ENCODE data around the gene INPP5F. TPM values are rescaled to one million over a fixed set of nuclear protein-coding genes. Genes with fewer than 3 reads are reported as not detected.

Gene INPP5F
- total and polyA plus RNA-seq, 2 experiments from 2014 or later, result 41.4 to 86.0 TPM

DNA sequence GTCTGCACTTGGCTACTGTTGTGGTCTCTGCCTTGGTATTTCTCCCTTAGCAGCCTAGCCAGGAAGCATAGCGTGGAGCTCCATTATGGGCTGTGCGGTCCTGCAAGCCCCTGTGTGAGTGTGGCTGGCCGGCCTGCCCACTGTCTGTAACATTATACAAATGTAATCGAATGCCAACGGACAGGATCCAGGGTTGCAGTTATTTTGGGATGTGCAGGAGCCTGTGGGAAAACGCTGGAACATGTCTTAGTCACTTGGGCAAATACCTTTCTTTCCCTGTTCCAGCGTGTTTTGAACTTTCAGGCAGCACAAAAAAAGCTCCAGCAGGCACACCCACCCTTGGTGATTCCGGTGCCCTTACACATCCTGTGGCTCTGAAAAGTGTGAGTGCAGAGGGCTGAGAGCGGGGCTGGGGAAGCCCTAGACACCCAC, 45.2 kb upstream of the INPP5F start:
- Histone ChIP-seq H3K4me2 (no peak overlapping the region), H3K4me1 (ENCODE audit: insufficient read depth) (no peaks in the 10 kb centered on the region), H3K4me3 (no peak overlapping the region), H3K36me3 (ENCODE audit: insufficient read depth) (peaks cover 6% of the 10 kb centered on the region; the same call in 1 of the 2 replicates), H3K9me2 (ENCODE audit: insufficient read depth) (no peaks in the 10 kb centered on the region), H2AFZ (no peak overlapping the region), H3K27ac (ENCODE audit: low read depth) (no peak overlapping the region), H3K79me2 (replicated peaks; ENCODE audit: insufficient read depth) (no peaks in the 10 kb centered on the region), H4K20me1 (replicated peaks; ENCODE audit: insufficient read depth) (no peaks in the 10 kb centered on the region), H3K27me3 (ENCODE audit: insufficient read depth) (no peaks in the 10 kb centered on the region), H3F3A (replicated peaks; ENCODE audit: low read depth) (no peaks in the 10 kb centered on the region)
- Mint-ChIP-seq H3K27ac (no peak overlapping the region), H3K9me3 (peaks cover 4% of the 10 kb centered on the region; the same call in 2 of the 3 replicates), H3K27me3 (ENCODE audit: insufficient read depth, low read depth, poor library complexity) (peaks cover 3% of the 10 kb centered on the region), H3K4me3 (no peak overlapping the region), H3K36me3 (ENCODE audit: low read depth) (peaks cover 11% of the 10 kb centered on the region), H3K4me1 (no peaks in the 10 kb centered on the region)
- DNase-seq (ENCODE audit: low spot score) (no peak), ATAC-seq (no peak)
- TF ChIP-seq CREB1 (CRISPR knock-in tag; IDR thresholded peaks at IDR 0.05; ENCODE audit: low read depth), result no peak
- TF ChIP-seq, protein P1, sequence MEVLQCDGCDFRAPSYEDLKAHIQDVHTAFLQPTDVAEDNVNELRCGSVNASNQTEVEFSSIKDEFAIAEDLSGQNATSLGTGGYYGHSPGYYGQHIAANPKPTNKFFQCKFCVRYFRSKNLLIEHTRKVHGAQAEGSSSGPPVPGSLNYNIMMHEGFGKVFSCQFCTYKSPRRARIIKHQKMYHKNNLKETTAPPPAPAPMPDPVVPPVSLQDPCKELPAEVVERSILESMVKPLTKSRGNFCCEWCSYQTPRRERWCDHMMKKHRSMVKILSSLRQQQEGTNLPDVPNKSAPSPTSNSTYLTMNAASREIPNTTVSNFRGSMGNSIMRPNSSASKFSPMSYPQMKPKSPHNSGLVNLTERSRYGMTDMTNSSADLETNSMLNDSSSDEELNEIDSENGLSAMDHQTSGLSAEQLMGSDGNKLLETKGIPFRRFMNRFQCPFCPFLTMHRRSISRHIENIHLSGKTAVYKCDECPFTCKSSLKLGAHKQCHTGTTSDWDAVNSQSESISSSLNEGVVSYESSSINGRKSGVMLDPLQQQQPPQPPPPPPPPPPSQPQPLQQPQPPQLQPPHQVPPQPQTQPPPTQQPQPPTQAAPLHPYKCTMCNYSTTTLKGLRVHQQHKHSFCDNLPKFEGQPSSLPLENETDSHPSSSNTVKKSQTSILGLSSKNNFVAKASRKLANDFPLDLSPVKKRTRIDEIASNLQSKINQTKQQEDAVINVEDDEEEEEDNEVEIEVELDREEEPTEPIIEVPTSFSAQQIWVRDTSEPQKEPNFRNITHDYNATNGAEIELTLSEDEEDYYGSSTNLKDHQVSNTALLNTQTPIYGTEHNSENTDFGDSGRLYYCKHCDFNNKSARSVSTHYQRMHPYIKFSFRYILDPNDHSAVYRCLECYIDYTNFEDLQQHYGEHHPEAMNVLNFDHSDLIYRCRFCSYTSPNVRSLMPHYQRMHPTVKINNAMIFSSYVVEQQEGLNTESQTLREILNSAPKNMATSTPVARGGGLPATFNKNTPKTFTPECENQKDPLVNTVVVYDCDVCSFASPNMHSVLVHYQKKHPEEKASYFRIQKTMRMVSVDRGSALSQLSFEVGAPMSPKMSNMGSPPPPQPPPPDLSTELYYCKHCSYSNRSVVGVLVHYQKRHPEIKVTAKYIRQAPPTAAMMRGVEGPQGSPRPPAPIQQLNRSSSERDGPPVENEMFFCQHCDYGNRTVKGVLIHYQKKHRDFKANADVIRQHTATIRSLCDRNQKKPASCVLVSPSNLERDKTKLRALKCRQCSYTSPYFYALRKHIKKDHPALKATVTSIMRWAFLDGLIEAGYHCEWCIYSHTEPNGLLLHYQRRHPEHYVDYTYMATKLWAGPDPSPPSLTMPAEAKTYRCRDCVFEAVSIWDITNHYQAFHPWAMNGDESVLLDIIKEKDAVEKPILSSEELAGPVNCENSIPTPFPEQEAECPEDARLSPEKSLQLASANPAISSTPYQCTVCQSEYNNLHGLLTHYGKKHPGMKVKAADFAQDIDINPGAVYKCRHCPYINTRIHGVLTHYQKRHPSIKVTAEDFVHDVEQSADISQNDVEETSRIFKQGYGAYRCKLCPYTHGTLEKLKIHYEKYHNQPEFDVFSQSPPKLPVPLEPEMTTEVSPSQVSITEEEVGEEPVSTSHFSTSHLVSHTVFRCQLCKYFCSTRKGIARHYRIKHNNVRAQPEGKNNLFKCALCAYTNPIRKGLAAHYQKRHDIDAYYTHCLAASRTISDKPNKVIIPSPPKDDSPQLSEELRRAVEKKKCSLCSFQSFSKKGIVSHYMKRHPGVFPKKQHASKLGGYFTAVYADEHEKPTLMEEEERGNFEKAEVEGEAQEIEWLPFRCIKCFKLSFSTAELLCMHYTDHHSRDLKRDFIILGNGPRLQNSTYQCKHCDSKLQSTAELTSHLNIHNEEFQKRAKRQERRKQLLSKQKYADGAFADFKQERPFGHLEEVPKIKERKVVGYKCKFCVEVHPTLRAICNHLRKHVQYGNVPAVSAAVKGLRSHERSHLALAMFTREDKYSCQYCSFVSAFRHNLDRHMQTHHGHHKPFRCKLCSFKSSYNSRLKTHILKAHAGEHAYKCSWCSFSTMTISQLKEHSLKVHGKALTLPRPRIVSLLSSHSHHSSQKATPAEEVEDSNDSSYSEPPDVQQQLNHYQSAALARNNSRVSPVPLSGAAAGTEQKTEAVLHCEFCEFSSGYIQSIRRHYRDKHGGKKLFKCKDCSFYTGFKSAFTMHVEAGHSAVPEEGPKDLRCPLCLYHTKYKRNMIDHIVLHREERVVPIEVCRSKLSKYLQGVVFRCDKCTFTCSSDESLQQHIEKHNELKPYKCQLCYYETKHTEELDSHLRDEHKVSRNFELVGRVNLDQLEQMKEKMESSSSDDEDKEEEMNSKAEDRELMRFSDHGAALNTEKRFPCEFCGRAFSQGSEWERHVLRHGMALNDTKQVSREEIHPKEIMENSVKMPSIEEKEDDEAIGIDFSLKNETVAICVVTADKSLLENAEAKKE (CRISPR knock-in tag; IDR thresholded peaks at IDR 0.05), result no peak
- TF ChIP-seq, protein P2, sequence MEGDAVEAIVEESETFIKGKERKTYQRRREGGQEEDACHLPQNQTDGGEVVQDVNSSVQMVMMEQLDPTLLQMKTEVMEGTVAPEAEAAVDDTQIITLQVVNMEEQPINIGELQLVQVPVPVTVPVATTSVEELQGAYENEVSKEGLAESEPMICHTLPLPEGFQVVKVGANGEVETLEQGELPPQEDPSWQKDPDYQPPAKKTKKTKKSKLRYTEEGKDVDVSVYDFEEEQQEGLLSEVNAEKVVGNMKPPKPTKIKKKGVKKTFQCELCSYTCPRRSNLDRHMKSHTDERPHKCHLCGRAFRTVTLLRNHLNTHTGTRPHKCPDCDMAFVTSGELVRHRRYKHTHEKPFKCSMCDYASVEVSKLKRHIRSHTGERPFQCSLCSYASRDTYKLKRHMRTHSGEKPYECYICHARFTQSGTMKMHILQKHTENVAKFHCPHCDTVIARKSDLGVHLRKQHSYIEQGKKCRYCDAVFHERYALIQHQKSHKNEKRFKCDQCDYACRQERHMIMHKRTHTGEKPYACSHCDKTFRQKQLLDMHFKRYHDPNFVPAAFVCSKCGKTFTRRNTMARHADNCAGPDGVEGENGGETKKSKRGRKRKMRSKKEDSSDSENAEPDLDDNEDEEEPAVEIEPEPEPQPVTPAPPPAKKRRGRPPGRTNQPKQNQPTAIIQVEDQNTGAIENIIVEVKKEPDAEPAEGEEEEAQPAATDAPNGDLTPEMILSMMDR (conservative IDR thresholded peaks at IDR 0.05; ENCODE audit: low read depth in 2 of 2), result no peak
- no peak for TF ChIP-seq STAT1 (IDR thresholded peaks at IDR 0.05; ENCODE audit: unreplicated experiment)
- no peak for TF ChIP-seq ZNF114 (CRISPR knock-in tag; IDR thresholded peaks at IDR 0.05)
- no peak for TF ChIP-seq ETS1 (IDR thresholded peaks at IDR 0.05)
- TF ChIP-seq ZNF331 (CRISPR knock-in tag; IDR thresholded peaks at IDR 0.05; ENCODE audit: low read depth), result no peak
- TF ChIP-seq, protein P3, sequence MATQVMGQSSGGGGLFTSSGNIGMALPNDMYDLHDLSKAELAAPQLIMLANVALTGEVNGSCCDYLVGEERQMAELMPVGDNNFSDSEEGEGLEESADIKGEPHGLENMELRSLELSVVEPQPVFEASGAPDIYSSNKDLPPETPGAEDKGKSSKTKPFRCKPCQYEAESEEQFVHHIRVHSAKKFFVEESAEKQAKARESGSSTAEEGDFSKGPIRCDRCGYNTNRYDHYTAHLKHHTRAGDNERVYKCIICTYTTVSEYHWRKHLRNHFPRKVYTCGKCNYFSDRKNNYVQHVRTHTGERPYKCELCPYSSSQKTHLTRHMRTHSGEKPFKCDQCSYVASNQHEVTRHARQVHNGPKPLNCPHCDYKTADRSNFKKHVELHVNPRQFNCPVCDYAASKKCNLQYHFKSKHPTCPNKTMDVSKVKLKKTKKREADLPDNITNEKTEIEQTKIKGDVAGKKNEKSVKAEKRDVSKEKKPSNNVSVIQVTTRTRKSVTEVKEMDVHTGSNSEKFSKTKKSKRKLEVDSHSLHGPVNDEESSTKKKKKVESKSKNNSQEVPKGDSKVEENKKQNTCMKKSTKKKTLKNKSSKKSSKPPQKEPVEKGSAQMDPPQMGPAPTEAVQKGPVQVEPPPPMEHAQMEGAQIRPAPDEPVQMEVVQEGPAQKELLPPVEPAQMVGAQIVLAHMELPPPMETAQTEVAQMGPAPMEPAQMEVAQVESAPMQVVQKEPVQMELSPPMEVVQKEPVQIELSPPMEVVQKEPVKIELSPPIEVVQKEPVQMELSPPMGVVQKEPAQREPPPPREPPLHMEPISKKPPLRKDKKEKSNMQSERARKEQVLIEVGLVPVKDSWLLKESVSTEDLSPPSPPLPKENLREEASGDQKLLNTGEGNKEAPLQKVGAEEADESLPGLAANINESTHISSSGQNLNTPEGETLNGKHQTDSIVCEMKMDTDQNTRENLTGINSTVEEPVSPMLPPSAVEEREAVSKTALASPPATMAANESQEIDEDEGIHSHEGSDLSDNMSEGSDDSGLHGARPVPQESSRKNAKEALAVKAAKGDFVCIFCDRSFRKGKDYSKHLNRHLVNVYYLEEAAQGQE (IDR thresholded peaks at IDR 0.05; ENCODE audit: unreplicated experiment), result no peak
- TF ChIP-seq NANOG (IDR thresholded peaks at IDR 0.05; ENCODE audit: borderline replicate concordance), result no peak
- TF ChIP-seq EZH2 (IDR thresholded peaks at IDR 0.05; ENCODE audit: low read depth, unreplicated experiment), result no peak
- TF ChIP-seq POLR2AphosphoS5 (IDR thresholded peaks at IDR 0.05; ENCODE audit: low read depth), result no peak
- TF ChIP-seq JUNB (IDR thresholded peaks at IDR 0.05; ENCODE audit: unreplicated experiment), result no peak
